Loucy (cell line): ENCODE measurements around the gene GTF3C1.

ENCODE experiments used
- H2AFZ ChIP-seq: fragments of 200-600 bp; sonication (generic); 2 replicates; pipeline ENCODE4 v1.6.0; 2016; ENCODE audit warnings: antibody characterized with exemption, mild to moderate bottlenecking, low read length, moderate library complexity
- H3F3A ChIP-seq: fragments of 200-600 bp; 2 replicates; pipeline ENCODE4 v1.6.0; 2016; ENCODE audit warnings: antibody characterized with exemption, low read depth, mild to moderate bottlenecking
- H3K27me3 ChIP-seq: fragments of 200-600 bp; sonication (generic); 2 replicates; pipeline ENCODE4 v1.6.1; 2014; ENCODE audit warnings: low read length, mild to moderate bottlenecking; ENCODE audit not compliant: insufficient read depth, poor library complexity, severe bottlenecking
- H3K36me3 ChIP-seq: fragments of 200-600 bp; sonication (generic); 2 replicates; pipeline ENCODE4 v1.6.1; 2016; ENCODE audit warnings: low read length; ENCODE audit not compliant: insufficient read depth
- H3K4me1 ChIP-seq: fragments of 200-600 bp; sonication (generic); 2 replicates; pipeline ENCODE4 v1.5.1; 2014; ENCODE audit warnings: low read length, mild to moderate bottlenecking; ENCODE audit not compliant: insufficient read depth, poor library complexity, severe bottlenecking
- H3K4me2 ChIP-seq: fragments of 200-600 bp; sonication (generic); 2 replicates; pipeline ENCODE4 v1.6.0; 2014; ENCODE audit warnings: antibody characterized with exemption, low read length, low read depth, mild to moderate bottlenecking; ENCODE audit not compliant: poor library complexity, severe bottlenecking
- H3K4me3 ChIP-seq: fragments of 200-600 bp; sonication (generic); 2 replicates; pipeline ENCODE4 v1.5.1; 2014; ENCODE audit warnings: low read length, mild to moderate bottlenecking, mixed read lengths; ENCODE audit not compliant: poor library complexity, severe bottlenecking
- H3K79me2 ChIP-seq: fragments of 200-600 bp; sonication (generic); 2 replicates; pipeline ENCODE4 v1.6.1; 2014; ENCODE audit warnings: low read length; ENCODE audit not compliant: insufficient read depth
- H3K9ac ChIP-seq: fragments of 200-600 bp; sonication (generic); 2 replicates; pipeline ENCODE4 v1.6.0; 2014; ENCODE audit warnings: mild to moderate bottlenecking, low read depth, low read length, moderate library complexity; ENCODE audit not compliant: poor library complexity, severe bottlenecking
- H3K9me2 ChIP-seq: fragments of 200-600 bp; sonication (generic); replicated peaks from 2 replicates; pipeline ENCODE4 v1.6.1; 2016; ENCODE audit warnings: low read depth, low read length, mixed read lengths
- H3K9me3 ChIP-seq: fragments of 200-600 bp; sonication (generic); 2 replicates; pipeline ENCODE4 v1.6.1; 2014; ENCODE audit warnings: mild to moderate bottlenecking, antibody characterized with exemption, low read length, low read depth; ENCODE audit not compliant: insufficient read depth
- H4K20me1 ChIP-seq: fragments of 200-600 bp; sonication (generic); 2 replicates; pipeline ENCODE4 v1.6.0; 2014; ENCODE audit warnings: antibody characterized with exemption, low read length, mild to moderate bottlenecking; ENCODE audit not compliant: insufficient read depth, poor library complexity, severe bottlenecking
- CTCF ChIP-seq: fragments of 200-600 bp; sonication (generic); conservative IDR thresholded peaks from 2 replicates; pipeline ENCODE4 v1.5.1; 2014; ENCODE audit warnings: mild to moderate bottlenecking, antibody characterized with exemption, low read length
- EZH2phosphoT487 ChIP-seq: fragments of 200-600 bp; IDR thresholded peaks from 2 replicates; pipeline ENCODE4 v1.6.1; 2018; ENCODE audit warnings: antibody characterized with exemption, mild to moderate bottlenecking, moderate library complexity, borderline replicate concordance

GTF3C1 gene

GRCh38 chr16:27424772-27425498, 124.8 kb downstream of the GTF3C1 start:
- Histone ChIP-seq H3K4me3 (no peak overlapping the region), H3K27me3 (no peaks in the 10 kb centered on the region), H3K9ac (no peak overlapping the region), H4K20me1 (no peaks in the 10 kb centered on the region), H3K36me3 (no peaks in the 10 kb centered on the region), H3K4me1 (peaks cover 24% of the 10 kb centered on the region), H3K79me2 (no peaks in the 10 kb centered on the region), H3F3A (no peaks in the 10 kb centered on the region), H2AFZ (no peak overlapping the region), H3K9me2 (no peaks in the 10 kb centered on the region), H3K9me3 (peaks cover 24% of the 10 kb centered on the region), H3K4me2 (no peak overlapping the region)
- TF ChIP-seq EZH2phosphoT487 (no peak), CTCF (no peak)

GRCh38 chr16:27421961-27422740, 127.6 kb downstream of the GTF3C1 start:
- Histone ChIP-seq H3K4me2 (no peak overlapping the region), H2AFZ (no peak overlapping the region), H3K36me3 (no peaks in the 10 kb centered on the region), H3K4me1 (peaks cover 12% of the 10 kb centered on the region), H3K9me2 (no peaks in the 10 kb centered on the region), H3F3A (no peaks in the 10 kb centered on the region), H4K20me1 (no peaks in the 10 kb centered on the region), H3K9me3 (peaks cover 24% of the 10 kb centered on the region), H3K79me2 (no peaks in the 10 kb centered on the region), H3K4me3 (no peak overlapping the region), H3K9ac (no peak overlapping the region), H3K27me3 (no peaks in the 10 kb centered on the region)
- no peak for TF ChIP-seq CTCF
- no peak for TF ChIP-seq EZH2phosphoT487

GRCh38 chr16:27417047-27417671, 132.6 kb downstream of the GTF3C1 start:
- Histone ChIP-seq H2AFZ (no peak overlapping the region), H3K9me2 (no peaks in the 10 kb centered on the region), H4K20me1 (no peaks in the 10 kb centered on the region), H3K9ac (no peak overlapping the region), H3F3A (no peaks in the 10 kb centered on the region), H3K27me3 (no peaks in the 10 kb centered on the region), H3K4me2 (no peak overlapping the region), H3K79me2 (no peaks in the 10 kb centered on the region), H3K4me1 (no peaks in the 10 kb centered on the region), H3K36me3 (no peaks in the 10 kb centered on the region; the same call in 1 of the 2 replicates), H3K9me3 (peaks cover 19% of the 10 kb centered on the region), H3K4me3 (no peak overlapping the region)
- no peak for TF ChIP-seq EZH2phosphoT487
- no peak for TF ChIP-seq CTCF
